Upper lobe of right lung (tissue), 1 donor: ENCODE results near the gene LMAN2. TPM values are rescaled to one million over a fixed set of nuclear protein-coding genes. Genes with fewer than 3 reads are reported as not detected.

Experiments
- ATAC-seq: fragments of 200-7000 bp; cut with Tn5 transposase; one replicate; pipeline ENCODE4 v1.9.1; 2020; ENCODE audit warnings: mild to moderate bottlenecking, moderate library complexity
- DNase-seq: peaks from one replicate; pipeline ENCODE4 v3.0.0-alpha.2; 2020
- H3K27ac ChIP-seq: fragments of 200-600 bp; one replicate; pipeline ENCODE4 v1.8.0; 2022
- H3K27me3 ChIP-seq: fragments of 200-600 bp; one replicate; pipeline ENCODE4 v1.8.0; 2022; ENCODE audit warnings: mild to moderate bottlenecking
- H3K36me3 ChIP-seq: fragments of 200-600 bp; one replicate; pipeline ENCODE4 v1.8.0; 2022
- H3K4me1 ChIP-seq: fragments of 200-600 bp; one replicate; pipeline ENCODE4 v1.8.0; 2022
- H3K4me3 ChIP-seq: fragments of 200-600 bp; one replicate; pipeline ENCODE4 v1.8.0; 2022; ENCODE audit warnings: mild to moderate bottlenecking
- H3K9me3 ChIP-seq: fragments of 200-600 bp; one replicate; pipeline ENCODE4 v1.8.0; 2022
- CTCF ChIP-seq: fragments of 200-600 bp; IDR thresholded peaks from one replicate; pipeline ENCODE4 v1.8.0; 2022; ENCODE audit warnings: antibody characterized with exemption
- intact Hi-C: fragments of 100-400 bp; cut with DNase I; formaldehyde crosslinking; loops from one replicate; pipeline ENCODE4 v1.11.0; 2022
- total RNA-seq: library from RNA; stranded (reverse); fragmentation: NEBNext Ultra II Directional; extraction: Animal tissue kit (Norgen Biotek cat#: 25700); gene quantifications from one replicate; pipeline ENCODE4 v1.2.1, GENCODE V29; 2021
- donor health status: DM: no; HTN: yes; CAD: no; lungs with severe emphysema.

LMAN2 gene
- total RNA-seq, 1 donor from 2014 or later, result 117 TPM

GRCh38 chr5:177293819-177294581 lies 57.5 kb downstream of the LMAN2 start:
- Histone ChIP-seq H3K27ac (no peak overlapping the region), H3K36me3 (peaks cover 69% of the 10 kb centered on the region)

GRCh38 chr5:177291735-177292134 lies 59.7 kb downstream of the LMAN2 start:
- H3K27ac ChIP-seq, result no peak overlapping the region
- intact Hi-C loops, result no loop called here

More at GRCh38 chr5:177293819-177294581, 57.5 kb downstream of the LMAN2 start:
- no peaks in the 10 kb centered on the region for H3K9me3 ChIP-seq
- H3K27me3 ChIP-seq, result no peaks in the 10 kb centered on the region
- H3K4me3 ChIP-seq, result no peak overlapping the region
- DNase-seq (no peak), ATAC-seq (no peak)
- no peak for TF ChIP-seq CTCF
- H3K4me1 ChIP-seq, result peaks cover 12% of the 10 kb centered on the region
- intact Hi-C loops, result no loop called here

GRCh38 chr5:177290816-177291596 lies 60.5 kb downstream of the LMAN2 start:
- DNase-seq (no peak), ATAC-seq (no peak)
- TF ChIP-seq CTCF, result no peak
- no peaks in the 10 kb centered on the region for H3K27me3 ChIP-seq
- no peak overlapping the region for H3K4me3 ChIP-seq
- peaks cover under 1% of the 10 kb centered on the region for H3K4me1 ChIP-seq
- intact Hi-C loops, result no loop called here
- H3K9me3 ChIP-seq, result no peaks in the 10 kb centered on the region
- no peak overlapping the region for H3K27ac ChIP-seq
- peaks cover 98% of the 10 kb centered on the region for H3K36me3 ChIP-seq

More at GRCh38 chr5:177291735-177292134, 59.7 kb downstream of the LMAN2 start:
- DNase-seq (no peak), ATAC-seq (no peak)
- TF ChIP-seq CTCF, result no peak
- H3K9me3 ChIP-seq, result no peaks in the 10 kb centered on the region
- H3K4me3 ChIP-seq, result no peak overlapping the region
- peaks cover 92% of the 10 kb centered on the region for H3K36me3 ChIP-seq
- H3K4me1 ChIP-seq, result peaks cover 8% of the 10 kb centered on the region
- no peaks in the 10 kb centered on the region for H3K27me3 ChIP-seq

- ATAC-seq, result no peak
- Histone ChIP-seq H3K27me3 (no peaks in the 10 kb centered on the region), H3K9me3 (no peaks in the 10 kb centered on the region), H3K27ac (no peak overlapping the region), H3K36me3 (peaks cover 98% of the 10 kb centered on the region), H3K4me3 (no peak overlapping the region), H3K4me1 (no peaks in the 10 kb centered on the region)
- intact Hi-C loops, result no loop called here
- DNase-seq, result no peak
- no peak for TF ChIP-seq CTCF
Measured at GRCh38 chr5:177288191-177288590, 63.3 kb downstream of the LMAN2 start.

Other genes starting within 250 kb of the LMAN2 start
- gene NSD1, start 217.9 kb downstream of the LMAN2 start, total RNA-seq, result 67.7 TPM
- gene RAB24, start 47.9 kb downstream of the LMAN2 start, total RNA-seq, result 36.3 TPM
- 87.0 TPM for gene PRELID1, start 47.9 kb downstream of the LMAN2 start, total RNA-seq
- gene MXD3, start 39.8 kb downstream of the LMAN2 start, total RNA-seq, result 10.1 TPM
- gene RGS14, start 6.3 kb upstream of the LMAN2 start, total RNA-seq, result 17.5 TPM
- gene SLC34A1, start 32.8 kb upstream of the LMAN2 start, total RNA-seq, result not detected
- gene PFN3, start 49.0 kb upstream of the LMAN2 start, total RNA-seq, result not detected
- gene F12, start 57.9 kb upstream of the LMAN2 start, total RNA-seq, result 0.69 TPM
- 43.9 TPM for gene GRK6, start 75.0 kb upstream of the LMAN2 start, total RNA-seq
- 2.1 TPM for gene PRR7, start 95.1 kb upstream of the LMAN2 start, total RNA-seq
- gene DBN1, start 122.0 kb upstream of the LMAN2 start, total RNA-seq, result 34.6 TPM
- 59.1 TPM for gene PDLIM7, start 145.9 kb upstream of the LMAN2 start, total RNA-seq
- 45.6 TPM for gene DOK3, start 158.2 kb upstream of the LMAN2 start, total RNA-seq
- gene DDX41, start 165.3 kb upstream of the LMAN2 start, total RNA-seq, result 61.6 TPM
- gene FAM193B, start 202.9 kb upstream of the LMAN2 start, total RNA-seq, result 76.3 TPM
- 133 TPM for gene TMED9, start 240.5 kb upstream of the LMAN2 start, total RNA-seq
- gene B4GALT7, start 248.5 kb upstream of the LMAN2 start, total RNA-seq, result 23.2 TPM